ENCODE measurements around the gene PCBP3. TPM values are rescaled to one million over a fixed set of nuclear protein-coding genes. Genes with fewer than 3 reads are reported as not detected.

Gene PCBP3
- total RNA-seq, 1 experiment from 2014 or later: not detected

GRCh38 chr21:45927851-45928850 lies 284.6 kb downstream of the PCBP3 start:
- DNase-seq (ENCODE audit: low spot score): no peak

- no peak for DNase-seq (ENCODE audit: low spot score)
Observed at GRCh38 chr21:45929449-45929848, 285.9 kb downstream of the PCBP3 start.

GRCh38 chr21:45930231-45930760 lies 286.8 kb downstream of the PCBP3 start:
- no peak for DNase-seq (ENCODE audit: low spot score)

- DNase-seq (ENCODE audit: low spot score): no peak
Observed at GRCh38 chr21:45930792-45931191, 287.3 kb downstream of the PCBP3 start.

- DNase-seq (ENCODE audit: low spot score): no peak
Observed at GRCh38 chr21:45931397-45931969, 288.0 kb downstream of the PCBP3 start.

GRCh38 chr21:45932922-45933502 lies 289.5 kb downstream of the PCBP3 start:
- no peak for DNase-seq (ENCODE audit: low spot score)

GRCh38 chr21:45934085-45934484 lies 290.6 kb downstream of the PCBP3 start:
- no peak for DNase-seq (ENCODE audit: low spot score)

GRCh38 chr21:45934554-45934953 lies 291.0 kb downstream of the PCBP3 start:
- no peak for DNase-seq (ENCODE audit: low spot score)

- DNase-seq (ENCODE audit: low spot score): no peak
Observed at GRCh38 chr21:45935628-45936027, 292.1 kb downstream of the PCBP3 start.

- DNase-seq (ENCODE audit: low spot score): no peak
Observed at GRCh38 chr21:45937721-45938452, 294.4 kb downstream of the PCBP3 start.

- DNase-seq (ENCODE audit: low spot score): no peak
Observed at GRCh38 chr21:45938453-45938755, 294.9 kb downstream of the PCBP3 start.

- no peak for DNase-seq (ENCODE audit: low spot score)
Observed at GRCh38 chr21:45938811-45939520, 295.4 kb downstream of the PCBP3 start.

GRCh38 chr21:45939521-45940045 lies 296.1 kb downstream of the PCBP3 start:
- DNase-seq (ENCODE audit: low spot score): no peak

GRCh38 chr21:45940091-45940490 lies 296.6 kb downstream of the PCBP3 start:
- DNase-seq (ENCODE audit: low spot score): no peak

- DNase-seq (ENCODE audit: low spot score): no peak
Observed at GRCh38 chr21:45940621-45941337, 297.3 kb downstream of the PCBP3 start.

- no peak for DNase-seq (ENCODE audit: low spot score)
Observed at GRCh38 chr21:45941338-45941710, 297.8 kb downstream of the PCBP3 start.

GRCh38 chr21:45941717-45942546 lies 298.4 kb downstream of the PCBP3 start:
- no peak for DNase-seq (ENCODE audit: low spot score)

- DNase-seq (ENCODE audit: low spot score): no peak
Observed at GRCh38 chr21:45942755-45943629, 299.5 kb downstream of the PCBP3 start.
